Right atrium auricular region (tissue), 2 donors: ENCODE measurements around the gene GSTO2. TPM values are rescaled to one million over a fixed set of nuclear protein-coding genes. Genes with fewer than 3 reads are reported as not detected.

Experiments
- DNase-seq: peaks from one replicate; pipeline ENCODE4 v3.0.0-alpha.2; 2019; ENCODE audit warnings: low spot score
- H3K27ac ChIP-seq, 2 donors: fragments of 200-600 bp; sonication (generic); 1 replicate in 1 of 2; 2 replicates in 1 of 2; pipeline ENCODE4 v1.5.1; 2016 to 2019
- H3K27me3 ChIP-seq, 2 donors: fragments of 200-600 bp; sonication (generic); one replicate each; pipeline versions ENCODE4 v1.5.1 to v1.6.0; 2017 to 2019
- H3K36me3 ChIP-seq: fragments of 200-600 bp; sonication (generic); one replicate; pipeline ENCODE4 v1.5.1; 2016
- H3K4me1 ChIP-seq, 2 donors: fragments of 200-600 bp; sonication (generic); one replicate each; pipeline versions ENCODE4 v1.5.1 to v1.6.0; 2017 to 2019
- H3K4me3 ChIP-seq, 2 donors: fragments of 200-600 bp; sonication (generic); 1 replicate in 1 of 2; 2 replicates in 1 of 2; pipeline ENCODE4 v1.5.1; 2017 to 2019; ENCODE audit warnings: mild to moderate bottlenecking in 1 of 2, moderate library complexity in 1 of 2
- H3K9me3 ChIP-seq, 2 donors: fragments of 200-600 bp; sonication (generic); one replicate each; pipeline ENCODE4 v1.5.1; 2019
- CTCF ChIP-seq, 2 donors: fragments of 200-600 bp; sonication (generic); IDR thresholded peaks; one replicate each; pipeline ENCODE4 v1.5.1; 2019; ENCODE audit warnings: antibody characterized with exemption in 2 of 2
- total RNA-seq, 2 donors: library from RNA; depleted of rRNA; stranded (reverse); fragments of >200 nt; gene quantifications; one replicate each; pipeline ENCODE4 v1.1.0, GENCODE V29; 2016

The GSTO2 gene
- total RNA-seq, 2 donors from 2014 or later: 0.55 to 0.63 TPM

- H3K4me3 ChIP-seq: no peak overlapping the region
- TF ChIP-seq CTCF (IDR thresholded peaks at IDR 0.05): no peak
Observed at GRCh38 chr10:104299031-104299904, 30.3 kb downstream of the GSTO2 start.

GRCh38 chr10:104300002-104300735 is 31.2 kb downstream of the GSTO2 start:
- no peaks in the 10 kb centered on the region for H3K27me3 ChIP-seq
- H3K4me1 ChIP-seq: peaks cover 0 to 80% of the 10 kb centered on the region in 2 donors
- H3K4me3 ChIP-seq: peak overlapping the region in 1 of 2 donors; percentile 5
- no peaks in the 10 kb centered on the region for H3K9me3 ChIP-seq
- H3K27ac ChIP-seq: peak overlapping the region; percentile 96 to 97
- TF ChIP-seq CTCF (IDR thresholded peaks at IDR 0.05): no peak
- H3K36me3 ChIP-seq: no peaks in the 10 kb centered on the region
- DNase-seq: peak; percentile 93

More at GRCh38 chr10:104299031-104299904, 30.3 kb downstream of the GSTO2 start:
- H3K36me3 ChIP-seq: no peaks in the 10 kb centered on the region
- no peaks in the 10 kb centered on the region for H3K9me3 ChIP-seq
- peaks cover 0 to 71% of the 10 kb centered on the region in 2 donors for H3K4me1 ChIP-seq
- H3K27ac ChIP-seq: peak overlapping the region; percentile 96 to 97
- no peaks in the 10 kb centered on the region for H3K27me3 ChIP-seq
- DNase-seq: no peak

GRCh38 chr10:104300736-104301292 is 31.8 kb downstream of the GSTO2 start:
- Histone ChIP-seq H3K4me1 (peaks cover 0 to 86% of the 10 kb centered on the region in 2 donors), H3K36me3 (no peaks in the 10 kb centered on the region), H3K4me3 (no peak overlapping the region), H3K9me3 (no peaks in the 10 kb centered on the region), H3K27me3 (no peaks in the 10 kb centered on the region), H3K27ac (peak overlapping the region; percentile 96 to 97)
- TF ChIP-seq CTCF (IDR thresholded peaks at IDR 0.05): no peak
- DNase-seq: peak; percentile 91

GRCh38 chr10:104301907-104302690 is 33.1 kb downstream of the GSTO2 start:
- Histone ChIP-seq H3K27me3 (no peaks in the 10 kb centered on the region), H3K4me1 (peaks cover 0 to 97% of the 10 kb centered on the region in 2 donors), H3K36me3 (no peaks in the 10 kb centered on the region), H3K9me3 (no peaks in the 10 kb centered on the region), H3K4me3 (no peak overlapping the region), H3K27ac (peak overlapping the region; percentile 96 to 97)
- no peak for TF ChIP-seq CTCF (IDR thresholded peaks at IDR 0.05)
- DNase-seq: no peak
